Measurements from ENCODE around the gene COL5A1. TPM values are rescaled to one million over a fixed set of nuclear protein-coding genes. Genes with fewer than 3 reads are reported as not detected.

COL5A1 gene
- total RNA-seq, 4 donors from 2014 or later: 7.1 to 69.3 (median 16.1) TPM

DNA sequence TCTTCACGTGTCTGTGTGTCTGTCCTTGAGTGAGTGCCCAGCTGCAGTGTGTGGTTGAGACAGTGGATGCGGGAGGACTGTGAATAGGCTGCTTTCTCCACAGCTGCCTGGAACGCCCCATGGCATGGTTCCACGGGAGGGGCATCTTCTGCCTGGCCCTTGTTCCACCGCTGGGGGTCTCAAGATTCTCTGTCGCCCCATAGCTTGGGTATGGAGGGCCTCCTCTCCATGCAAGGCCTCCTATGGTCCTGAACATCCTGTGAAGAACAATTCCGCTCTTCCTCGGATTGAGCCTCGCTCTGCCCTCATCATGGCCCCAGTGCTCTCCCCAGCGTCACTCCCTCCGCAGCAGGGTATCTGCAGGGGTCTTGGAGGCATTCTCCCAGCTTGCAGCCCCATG lies 36.1 kb downstream of the COL5A1 start:
- Histone ChIP-seq H3K27ac (no peak overlapping the region), H3K36me3 (no peaks in the 10 kb centered on the region), H3K4me3 (no peak overlapping the region), H3K4me1 (peaks cover 10 to 30% (median 20%) of the 10 kb centered on the region in 4 donors), H3K27me3 (no peaks in the 10 kb centered on the region), H3K9me3 (no peaks in the 10 kb centered on the region)
- 83% methylated on average over 11 of the region's 11 CpGs; no CpG with 5 or more reads in 1 of the 2 donors for WGBS, 2 donors (ENCODE audit: low coverage in 1 of 2)
- in situ Hi-C loops (cut with MboI; ENCODE audit: low pct_ligation_motif_present in 1 of 4, low pct_unique_long_range_greater_than_20kb in 1 of 4, low sequenced_read_pairs in 3 of 4): loop anchor here in 1 of 4 donors (25.0 kb wide), 1 partner anchor 310 kb away; no protein-coding TSS in a partner anchor
- intact Hi-C loops (cut with DNase I; ENCODE audit: low total_unique reads): no loop called here
- TF ChIP-seq POLR2A (IDR thresholded peaks at IDR 0.05): no peak
- TF ChIP-seq EP300 (IDR thresholded peaks at IDR 0.05; ENCODE audit: low read depth): no peak
- TF ChIP-seq, protein P1, sequence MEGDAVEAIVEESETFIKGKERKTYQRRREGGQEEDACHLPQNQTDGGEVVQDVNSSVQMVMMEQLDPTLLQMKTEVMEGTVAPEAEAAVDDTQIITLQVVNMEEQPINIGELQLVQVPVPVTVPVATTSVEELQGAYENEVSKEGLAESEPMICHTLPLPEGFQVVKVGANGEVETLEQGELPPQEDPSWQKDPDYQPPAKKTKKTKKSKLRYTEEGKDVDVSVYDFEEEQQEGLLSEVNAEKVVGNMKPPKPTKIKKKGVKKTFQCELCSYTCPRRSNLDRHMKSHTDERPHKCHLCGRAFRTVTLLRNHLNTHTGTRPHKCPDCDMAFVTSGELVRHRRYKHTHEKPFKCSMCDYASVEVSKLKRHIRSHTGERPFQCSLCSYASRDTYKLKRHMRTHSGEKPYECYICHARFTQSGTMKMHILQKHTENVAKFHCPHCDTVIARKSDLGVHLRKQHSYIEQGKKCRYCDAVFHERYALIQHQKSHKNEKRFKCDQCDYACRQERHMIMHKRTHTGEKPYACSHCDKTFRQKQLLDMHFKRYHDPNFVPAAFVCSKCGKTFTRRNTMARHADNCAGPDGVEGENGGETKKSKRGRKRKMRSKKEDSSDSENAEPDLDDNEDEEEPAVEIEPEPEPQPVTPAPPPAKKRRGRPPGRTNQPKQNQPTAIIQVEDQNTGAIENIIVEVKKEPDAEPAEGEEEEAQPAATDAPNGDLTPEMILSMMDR (IDR thresholded peaks at IDR 0.05): no peak
- no peak for TF ChIP-seq POLR2AphosphoS5 (IDR thresholded peaks at IDR 0.05)
- DNase-seq: no peak

DNA sequence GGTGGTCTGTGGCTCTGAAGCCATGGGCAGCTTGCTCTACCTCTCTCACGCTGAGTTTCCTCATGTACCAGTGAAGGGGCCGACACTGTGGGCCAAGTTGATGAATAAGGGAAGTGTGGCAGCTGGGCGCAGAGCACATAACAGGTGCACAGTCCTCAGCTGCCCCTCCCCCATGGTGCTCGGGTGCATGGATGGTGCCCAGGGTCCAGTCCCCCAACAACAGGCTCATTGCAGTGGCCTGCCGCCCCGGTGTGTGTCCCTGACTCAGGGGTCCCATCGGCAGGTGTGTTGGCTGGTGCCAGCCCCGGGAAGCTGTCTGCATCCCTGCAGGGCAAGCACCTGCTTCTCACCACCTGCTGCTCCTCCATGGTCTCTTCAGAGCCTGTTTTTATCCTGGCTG lies 36.6 kb downstream of the COL5A1 start:
- H3K4me1 ChIP-seq: peaks cover 10 to 30% (median 20%) of the 10 kb centered on the region in 4 donors
- intact Hi-C loops (cut with DNase I; ENCODE audit: low total_unique reads) (no loop called here), in situ Hi-C loops (cut with MboI; ENCODE audit: low pct_ligation_motif_present in 1 of 4, low pct_unique_long_range_greater_than_20kb in 1 of 4, low sequenced_read_pairs in 3 of 4) (loop anchor here in 1 of 4 donors (25.0 kb wide), 1 partner anchor 309 kb away; no protein-coding TSS in a partner anchor)
- H3K27ac ChIP-seq: no peak overlapping the region
- no peak for DNase-seq
- WGBS, 2 donors (ENCODE audit: low coverage in 1 of 2): 75% methylated on average over 8 of the region's 8 CpGs; no CpG with 5 or more reads in 1 of the 2 donors
- TF ChIP-seq EP300 (IDR thresholded peaks at IDR 0.05; ENCODE audit: low read depth) (no peak), POLR2A (IDR thresholded peaks at IDR 0.05) (no peak), POLR2AphosphoS5 (IDR thresholded peaks at IDR 0.05) (no peak)
- TF ChIP-seq, protein P1 (IDR thresholded peaks at IDR 0.05): no peak
- no peaks in the 10 kb centered on the region for H3K9me3 ChIP-seq
- no peaks in the 10 kb centered on the region for H3K36me3 ChIP-seq
- H3K4me3 ChIP-seq: no peak overlapping the region
- H3K27me3 ChIP-seq: no peaks in the 10 kb centered on the region

DNA sequence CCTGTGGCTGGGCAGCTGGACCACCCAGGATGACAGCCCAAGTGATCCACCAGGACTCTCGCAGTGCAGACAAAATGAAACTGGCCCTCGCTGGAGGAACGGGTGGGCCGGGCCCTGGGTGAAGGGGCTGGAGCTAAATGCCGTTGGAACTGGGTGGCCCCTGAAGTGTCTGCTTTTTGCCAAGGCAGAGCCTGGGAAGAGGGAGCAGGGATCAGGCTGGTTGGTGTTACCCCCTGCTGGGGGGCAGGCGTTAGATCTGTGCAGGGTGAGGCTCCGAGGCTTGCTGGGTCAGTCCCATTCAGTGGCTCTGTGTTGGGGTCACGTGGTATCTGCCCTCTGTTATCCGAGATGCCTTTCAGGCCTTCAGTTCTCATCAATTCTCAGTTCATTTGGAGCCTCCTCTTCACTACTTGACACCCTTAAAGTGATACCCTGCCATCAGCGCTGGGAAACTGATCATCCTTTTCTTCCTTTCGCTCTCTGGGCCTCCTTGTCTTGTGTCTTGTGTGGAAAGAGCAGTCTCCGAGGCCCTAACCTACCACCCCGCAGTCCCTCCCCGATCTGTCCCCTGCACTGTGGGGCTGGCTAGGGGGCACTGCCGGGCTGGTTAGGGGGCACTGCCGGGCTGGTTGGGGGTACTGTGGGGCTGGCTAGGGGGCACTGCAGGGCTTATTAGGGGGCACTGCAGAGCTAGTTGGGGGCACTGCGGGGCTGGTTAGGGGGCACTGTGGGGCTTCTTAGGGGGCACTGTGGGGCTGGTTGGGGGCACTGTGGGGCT lies 37.3 kb downstream of the COL5A1 start:
- intact Hi-C loops (cut with DNase I; ENCODE audit: low total_unique reads): no loop called here

More for the DNA sequence above, 37.3 kb downstream of the COL5A1 start:
- no peak overlapping the region for H3K4me3 ChIP-seq
- in situ Hi-C loops (cut with MboI; ENCODE audit: low pct_ligation_motif_present in 1 of 4, low pct_unique_long_range_greater_than_20kb in 1 of 4, low sequenced_read_pairs in 3 of 4): loop anchor here in 1 of 4 donors (25.0 kb wide), 1 partner anchor 308 kb away; no protein-coding TSS in a partner anchor
- no peaks in the 10 kb centered on the region for H3K36me3 ChIP-seq
- no peak for DNase-seq
- WGBS, 2 donors (ENCODE audit: low coverage in 1 of 2): 17 to 60% methylated on average over 2 to 15 of the region's 17 CpGs
- peak overlapping the region in 1 of 4 donors; percentile 17 for H3K27ac ChIP-seq
- H3K9me3 ChIP-seq: no peaks in the 10 kb centered on the region
- TF ChIP-seq POLR2AphosphoS5 (IDR thresholded peaks at IDR 0.05) (no peak), POLR2A (IDR thresholded peaks at IDR 0.05) (no peak), EP300 (IDR thresholded peaks at IDR 0.05; ENCODE audit: low read depth) (no peak)
- TF ChIP-seq, protein P1 (IDR thresholded peaks at IDR 0.05): no peak
- no peaks in the 10 kb centered on the region for H3K27me3 ChIP-seq
- peaks cover 10 to 30% (median 20%) of the 10 kb centered on the region in 4 donors for H3K4me1 ChIP-seq
